ENCODE data around the gene AEBP2.
A peak's percentile ranks its signal among the peaks of the same experiment; 100 is the strongest.
"Not testable (repeated sequence)": the region's sequence is repeated elsewhere in the genome, so short reads cannot be mapped to it uniquely, and the experiment has no call there.

Gene AEBP2, protein sequence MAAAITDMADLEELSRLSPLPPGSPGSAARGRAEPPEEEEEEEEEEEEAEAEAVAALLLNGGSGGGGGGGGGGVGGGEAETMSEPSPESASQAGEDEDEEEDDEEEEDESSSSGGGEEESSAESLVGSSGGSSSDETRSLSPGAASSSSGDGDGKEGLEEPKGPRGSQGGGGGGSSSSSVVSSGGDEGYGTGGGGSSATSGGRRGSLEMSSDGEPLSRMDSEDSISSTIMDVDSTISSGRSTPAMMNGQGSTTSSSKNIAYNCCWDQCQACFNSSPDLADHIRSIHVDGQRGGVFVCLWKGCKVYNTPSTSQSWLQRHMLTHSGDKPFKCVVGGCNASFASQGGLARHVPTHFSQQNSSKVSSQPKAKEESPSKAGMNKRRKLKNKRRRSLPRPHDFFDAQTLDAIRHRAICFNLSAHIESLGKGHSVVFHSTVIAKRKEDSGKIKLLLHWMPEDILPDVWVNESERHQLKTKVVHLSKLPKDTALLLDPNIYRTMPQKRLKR

DNA sequence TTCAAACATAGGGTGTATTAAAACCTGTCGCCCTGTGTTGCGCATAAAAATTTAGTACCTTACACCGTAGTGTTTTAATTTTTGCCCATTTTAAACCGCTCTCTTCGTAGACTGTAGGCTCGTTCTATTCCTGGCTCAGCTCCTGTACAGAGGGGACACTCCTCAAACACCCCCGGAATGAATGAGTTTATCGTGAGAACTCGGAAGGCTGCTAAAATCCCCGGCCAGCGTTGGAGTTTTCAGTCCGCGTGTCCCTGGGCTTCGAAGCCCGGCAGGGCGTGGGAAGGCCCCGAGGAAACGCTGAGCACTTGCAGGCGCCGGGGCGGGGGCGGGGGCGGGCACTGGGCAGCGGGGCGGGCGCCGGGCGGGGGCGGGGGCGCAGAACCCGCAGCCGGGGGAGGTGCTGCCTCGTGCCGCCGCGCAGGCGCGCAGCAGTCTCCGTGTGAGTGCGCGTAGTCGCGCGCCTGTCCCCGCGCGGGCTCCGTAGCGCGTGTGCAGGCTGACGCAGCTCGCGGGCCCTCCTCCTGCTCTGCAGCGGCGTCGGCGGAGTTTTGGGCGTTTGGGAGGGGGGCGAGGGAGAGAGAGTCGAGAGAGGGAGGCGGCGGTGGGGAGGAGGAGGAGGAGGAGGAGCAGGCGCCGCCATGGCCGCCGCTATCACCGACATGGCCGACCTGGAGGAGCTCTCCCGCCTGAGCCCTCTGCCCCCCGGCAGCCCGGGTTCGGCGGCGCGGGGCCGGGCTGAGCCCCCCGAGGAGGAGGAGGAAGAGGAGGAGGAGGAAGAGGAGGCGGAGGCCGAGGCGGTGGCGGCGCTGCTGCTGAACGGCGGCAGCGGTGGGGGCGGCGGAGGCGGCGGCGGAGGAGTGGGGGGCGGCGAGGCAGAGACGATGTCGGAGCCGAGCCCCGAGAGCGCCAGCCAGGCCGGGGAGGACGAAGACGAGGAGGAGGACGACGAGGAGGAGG is at the start of gene AEBP2:
AEBP2 (plus strand) TSS at position 434 of the 960 bp plus-strand sequence; CDS start at position 642, 208 bp downstream.
- peak; percentile 97 for DNase-seq

DNA sequence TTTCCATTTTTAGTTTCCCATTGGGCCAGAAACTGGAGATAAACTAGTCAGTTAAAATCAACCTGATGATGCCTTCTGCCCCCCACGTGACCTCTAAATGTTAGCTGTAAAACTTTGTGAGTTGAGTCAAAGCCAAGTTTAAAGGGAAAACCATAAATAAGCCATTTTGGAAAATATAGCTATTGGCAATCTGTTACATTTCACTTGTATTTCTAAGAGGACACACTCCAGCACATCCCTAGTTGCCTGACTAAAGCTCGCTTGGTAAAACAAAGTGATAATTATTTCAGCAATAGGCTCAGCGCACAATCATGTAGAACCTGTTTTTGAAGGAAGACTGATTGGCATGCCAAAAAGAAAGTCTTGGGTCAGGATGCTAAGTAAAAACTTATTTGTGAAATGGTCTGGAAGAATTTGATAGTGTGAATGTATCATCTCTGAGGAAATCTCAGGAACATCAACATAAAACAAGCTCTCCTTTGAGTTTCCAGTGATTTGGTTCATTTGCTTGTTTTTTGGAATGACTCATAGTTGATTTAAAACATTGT is 49.2 kb upstream of the AEBP2 start:
- DNase-seq: no peak

DNA sequence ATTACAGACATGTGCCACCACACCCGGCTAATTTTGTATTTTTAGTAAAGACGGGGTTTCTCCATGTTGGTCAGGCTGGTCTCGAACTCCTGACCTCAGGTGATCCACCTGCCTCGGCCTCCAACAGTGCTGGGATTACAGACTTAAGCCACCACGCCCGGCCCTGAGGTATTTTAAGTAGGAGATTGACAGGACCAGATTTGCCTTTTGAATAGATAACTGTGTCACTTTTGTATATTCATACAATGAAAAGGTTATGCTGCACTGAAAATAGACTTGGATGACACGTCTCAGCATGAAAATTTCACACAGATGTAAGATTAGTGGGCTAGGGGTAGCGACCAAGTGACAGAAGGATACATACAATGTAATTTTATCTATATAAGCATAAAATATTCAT is 46.6 kb upstream of the AEBP2 start:
- DNase-seq: not testable (repeated sequence)

DNA sequence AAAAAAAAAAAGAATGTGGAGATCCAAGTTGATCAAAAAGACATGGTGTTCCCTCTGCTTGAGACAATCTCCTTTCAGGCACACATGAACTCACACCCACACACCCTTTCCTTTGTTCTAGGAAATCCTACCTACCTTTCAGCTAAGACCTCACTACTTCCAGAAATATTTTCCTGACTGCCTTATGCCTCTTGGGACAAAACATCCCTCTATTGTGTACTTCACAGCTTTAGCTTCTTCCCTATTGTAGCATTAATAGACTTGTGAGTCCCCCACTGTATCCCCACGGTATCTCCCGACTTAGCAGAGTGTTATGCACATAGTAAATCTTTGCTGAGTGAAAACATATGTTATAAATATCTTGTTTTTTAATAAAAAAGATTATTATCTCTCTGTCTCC is 44.9 kb upstream of the AEBP2 start:
- no peak for DNase-seq

DNA sequence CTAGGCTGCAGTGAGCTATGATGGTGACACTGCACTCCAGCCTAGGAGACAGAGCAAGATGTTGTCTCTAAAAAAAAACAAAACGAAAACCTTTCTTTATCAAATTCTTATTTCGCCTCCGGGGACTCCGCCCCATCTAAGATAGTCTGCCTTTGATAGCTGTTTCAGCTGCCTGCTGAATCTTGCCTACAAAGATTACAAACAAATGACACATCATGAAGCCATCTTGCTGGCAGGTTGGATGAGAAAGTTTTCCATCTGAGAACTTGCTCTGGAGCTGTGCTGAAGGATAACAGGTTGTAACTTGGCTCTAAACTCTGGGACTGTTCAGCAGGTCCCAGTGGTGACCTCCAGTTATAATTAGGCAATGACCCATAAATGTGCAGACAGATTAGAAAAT is 41.8 kb upstream of the AEBP2 start:
- no peak for DNase-seq

DNA sequence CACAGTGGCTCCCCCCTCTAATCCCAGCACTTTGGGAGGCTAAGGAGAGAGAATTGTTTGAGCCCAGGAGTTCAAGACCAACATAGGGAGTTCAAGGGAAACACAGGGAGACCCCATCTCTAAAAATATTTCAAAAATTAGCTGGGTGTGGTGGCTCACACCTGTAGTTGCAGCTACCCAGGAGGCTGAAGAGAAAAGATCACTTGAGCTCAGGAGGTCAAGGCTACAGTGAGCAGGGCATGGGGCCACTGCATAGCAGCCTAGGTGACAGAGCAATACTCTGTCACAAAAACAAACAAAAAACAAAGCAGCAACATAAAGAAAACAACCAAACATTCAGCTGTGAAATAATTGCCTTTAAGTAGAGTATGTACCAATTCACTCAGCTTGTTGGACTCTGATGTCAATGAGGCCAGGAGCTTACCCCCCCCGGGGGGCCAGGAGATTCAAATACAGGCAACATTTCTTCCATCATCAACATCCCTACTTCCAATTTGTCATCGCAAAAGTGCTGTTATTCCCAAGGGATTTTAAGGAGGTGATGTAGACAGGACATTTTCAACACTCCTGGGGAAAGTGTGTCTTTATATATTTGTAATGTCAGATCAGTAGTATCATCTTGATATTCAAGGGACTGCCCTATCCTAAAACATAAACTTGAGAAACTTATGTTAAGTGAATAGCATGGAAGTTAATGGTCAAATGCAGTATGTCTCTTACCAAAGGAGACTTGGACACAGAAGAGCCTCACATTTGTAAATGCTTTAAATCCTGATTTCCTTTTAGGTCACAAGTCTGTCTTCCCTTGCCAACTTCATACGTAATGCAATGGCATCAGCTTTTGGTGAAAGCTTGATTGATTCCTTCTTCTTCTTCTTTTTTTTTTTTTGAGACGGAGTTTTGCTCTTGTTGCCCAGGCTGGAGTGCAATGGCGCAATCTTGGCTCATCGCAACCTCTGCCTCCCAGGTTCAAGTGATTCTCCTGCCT is 40.6 kb upstream of the AEBP2 start:
- DNase-seq: peak; percentile 13

DNA sequence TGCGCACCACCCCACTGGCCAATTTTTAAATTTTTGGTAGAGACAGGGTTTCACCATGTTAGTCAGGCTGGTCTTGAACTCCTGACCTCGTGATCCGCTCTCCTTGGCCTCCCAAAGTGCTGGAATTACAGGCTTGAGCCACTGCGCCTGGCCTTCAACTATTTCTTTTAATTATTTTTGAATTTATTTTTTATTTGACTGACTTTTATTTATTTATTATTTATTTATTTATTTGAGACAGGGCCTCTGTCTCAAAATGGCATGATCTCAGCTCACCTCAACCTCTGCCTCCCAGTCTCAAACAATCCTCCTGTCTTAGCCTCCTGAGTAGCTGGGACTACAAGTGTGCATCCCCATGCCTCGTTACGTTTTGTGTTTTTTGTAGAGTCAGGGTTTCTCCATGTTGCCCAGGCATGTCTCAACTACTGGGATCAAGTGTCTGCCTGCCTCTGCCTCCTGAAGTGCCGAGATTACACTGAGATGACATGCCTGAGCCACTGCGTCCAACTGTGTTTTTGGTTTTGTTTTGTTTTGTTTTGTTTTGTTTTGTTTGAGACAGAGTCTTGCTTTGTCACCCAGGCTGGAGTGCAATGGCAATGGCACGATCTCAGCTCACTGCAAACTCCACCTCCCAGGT is 38.5 kb upstream of the AEBP2 start:
- not testable (repeated sequence) for DNase-seq

DNA sequence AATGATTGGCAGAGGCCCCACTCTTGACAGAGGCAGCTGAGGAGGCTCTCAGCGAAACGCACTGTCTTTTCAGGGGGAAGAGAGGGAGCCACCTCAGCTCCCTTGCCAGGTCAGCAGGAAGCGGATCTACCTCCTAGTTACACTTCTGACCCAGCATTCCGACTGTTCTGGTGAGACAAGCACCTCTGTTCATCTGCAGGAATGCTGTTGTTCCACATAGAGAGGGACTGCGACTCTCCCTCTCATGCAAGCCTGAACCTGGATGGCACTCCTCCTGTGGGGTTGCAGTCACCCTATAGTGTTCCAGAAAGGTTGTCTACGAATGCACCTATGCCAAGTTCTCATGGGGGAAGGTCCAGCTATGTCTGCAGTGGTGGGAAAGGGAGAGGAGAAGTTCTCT is 37.1 kb upstream of the AEBP2 start:
- DNase-seq: no peak

DNA sequence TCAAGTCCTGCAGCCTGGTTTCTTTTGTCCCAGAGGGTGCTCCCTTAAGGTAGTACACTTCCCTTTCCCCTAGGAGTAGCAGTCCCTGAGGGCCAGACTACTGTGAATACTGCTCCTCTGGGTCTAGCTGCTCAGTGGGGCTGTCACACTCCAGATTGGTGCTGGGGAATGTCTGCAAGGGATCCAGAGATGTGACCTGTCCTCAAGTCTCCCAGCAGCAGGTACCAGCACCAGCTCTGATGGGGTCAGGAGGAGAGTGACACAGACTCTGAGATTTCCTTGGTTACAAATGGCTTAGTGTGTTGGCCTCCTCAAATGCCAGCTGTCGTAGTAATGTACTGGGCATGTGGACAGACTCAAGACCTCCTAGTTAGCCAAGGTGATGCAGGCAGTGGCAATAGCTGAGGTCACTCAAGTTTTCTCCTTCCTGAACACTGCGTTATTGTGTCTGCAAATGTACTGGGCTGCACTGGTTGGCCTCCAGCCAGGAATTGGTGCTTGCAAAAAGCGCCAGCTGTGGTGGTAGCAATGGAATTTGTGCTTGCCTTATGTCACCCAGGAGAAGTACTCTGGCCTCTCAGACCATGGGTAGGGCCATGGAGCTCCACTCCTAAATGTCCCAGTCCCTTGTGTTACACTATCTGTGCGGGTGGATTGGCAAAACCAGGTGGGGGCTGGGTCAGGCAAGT is 36.4 kb upstream of the AEBP2 start:
- no peak for DNase-seq

DNA sequence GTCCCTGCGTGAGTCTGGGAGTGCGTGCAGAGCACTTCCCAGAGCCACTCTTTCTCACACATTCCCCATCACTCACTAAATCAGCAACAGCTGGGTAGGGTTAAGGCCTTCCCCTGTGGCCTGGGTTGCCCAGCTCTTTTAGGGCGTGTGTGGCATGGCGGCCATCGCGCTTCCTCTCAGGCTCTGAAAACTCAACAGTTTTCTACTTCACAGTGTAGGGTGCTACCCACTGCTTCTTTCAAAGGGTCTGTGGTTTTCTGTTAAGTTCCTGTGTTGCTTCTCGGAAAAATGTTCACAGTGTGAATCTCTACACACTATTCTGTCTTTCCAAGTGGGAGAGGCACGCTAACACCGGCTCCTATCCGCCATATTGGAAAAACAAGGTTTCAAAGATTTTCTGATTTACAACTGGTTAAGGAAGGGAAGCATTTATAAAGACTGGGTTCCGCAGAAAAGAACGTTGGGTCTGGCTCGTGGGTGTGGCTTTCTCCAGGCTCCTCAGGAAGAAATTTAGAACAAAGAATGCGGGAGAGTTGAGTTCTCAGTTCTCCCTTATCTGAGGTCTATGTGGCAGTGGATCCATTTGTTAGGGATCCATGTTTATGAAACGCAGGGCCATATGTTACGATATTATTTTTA is 34.9 kb upstream of the AEBP2 start:
- no peak for DNase-seq

DNA sequence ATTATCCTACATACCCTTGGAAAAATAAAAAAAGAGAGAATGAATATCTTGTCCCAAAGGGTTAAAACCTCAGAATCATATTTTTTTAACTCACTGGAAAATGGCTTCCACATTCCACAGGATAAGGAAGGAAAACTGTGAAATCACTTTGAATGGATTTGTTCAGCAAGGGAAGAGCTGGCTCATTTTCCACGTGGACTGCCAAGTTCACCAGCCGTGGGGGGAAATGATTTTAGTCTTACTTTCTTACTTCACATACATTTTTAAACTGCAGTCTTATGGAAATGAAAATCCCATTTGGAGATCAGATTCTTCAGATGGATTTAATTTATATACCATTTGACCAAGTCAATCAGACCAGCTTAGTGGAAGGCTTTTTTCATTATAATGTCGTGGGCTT is 29.9 kb upstream of the AEBP2 start:
- DNase-seq: no peak

DNA sequence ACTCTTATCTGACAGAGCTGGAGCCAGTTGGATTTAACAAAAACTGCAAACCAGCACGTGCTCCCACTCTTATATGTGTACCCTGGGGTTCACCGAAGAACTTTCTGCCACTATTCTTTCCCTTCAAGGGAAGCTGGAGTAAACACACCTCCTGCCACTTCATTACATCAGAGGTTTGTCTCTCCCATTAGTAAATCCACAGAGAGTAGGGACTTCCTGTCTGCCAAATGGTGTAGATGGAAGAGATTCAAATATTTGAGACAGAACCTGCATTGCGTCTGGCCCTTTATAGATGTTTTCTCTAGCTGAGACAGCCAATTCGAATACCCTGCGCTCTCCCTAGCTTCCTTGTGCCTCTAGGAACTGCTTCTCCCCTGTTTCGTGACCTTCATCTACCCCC is 29.1 kb upstream of the AEBP2 start:
- DNase-seq: no peak

DNA sequence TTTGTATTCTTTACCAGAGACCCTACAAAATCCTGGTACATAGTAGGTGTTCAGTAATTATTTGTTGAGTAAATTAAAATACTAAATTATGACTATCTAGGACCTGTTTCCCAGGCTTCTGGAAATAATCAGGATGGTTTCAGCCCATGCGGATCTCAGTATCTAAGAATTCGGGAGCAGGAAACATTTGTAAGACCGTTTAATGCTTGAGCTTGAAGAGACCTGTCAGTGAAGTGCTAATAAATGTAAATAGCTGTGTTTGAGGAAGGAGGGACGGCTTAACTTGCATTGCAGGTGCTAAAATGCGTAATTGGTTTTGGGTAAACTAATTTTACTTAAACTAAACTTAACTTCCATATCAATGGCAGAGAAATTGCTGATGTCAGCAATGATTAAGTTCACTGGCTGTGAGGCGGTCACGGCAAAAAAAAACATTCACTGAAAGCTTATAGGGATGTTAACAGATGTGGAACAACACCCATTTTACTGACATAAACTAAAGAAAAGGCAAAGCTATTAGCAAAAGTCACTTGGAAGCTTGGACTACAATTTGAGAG is 28.6 kb upstream of the AEBP2 start:
- no peak for DNase-seq

DNA sequence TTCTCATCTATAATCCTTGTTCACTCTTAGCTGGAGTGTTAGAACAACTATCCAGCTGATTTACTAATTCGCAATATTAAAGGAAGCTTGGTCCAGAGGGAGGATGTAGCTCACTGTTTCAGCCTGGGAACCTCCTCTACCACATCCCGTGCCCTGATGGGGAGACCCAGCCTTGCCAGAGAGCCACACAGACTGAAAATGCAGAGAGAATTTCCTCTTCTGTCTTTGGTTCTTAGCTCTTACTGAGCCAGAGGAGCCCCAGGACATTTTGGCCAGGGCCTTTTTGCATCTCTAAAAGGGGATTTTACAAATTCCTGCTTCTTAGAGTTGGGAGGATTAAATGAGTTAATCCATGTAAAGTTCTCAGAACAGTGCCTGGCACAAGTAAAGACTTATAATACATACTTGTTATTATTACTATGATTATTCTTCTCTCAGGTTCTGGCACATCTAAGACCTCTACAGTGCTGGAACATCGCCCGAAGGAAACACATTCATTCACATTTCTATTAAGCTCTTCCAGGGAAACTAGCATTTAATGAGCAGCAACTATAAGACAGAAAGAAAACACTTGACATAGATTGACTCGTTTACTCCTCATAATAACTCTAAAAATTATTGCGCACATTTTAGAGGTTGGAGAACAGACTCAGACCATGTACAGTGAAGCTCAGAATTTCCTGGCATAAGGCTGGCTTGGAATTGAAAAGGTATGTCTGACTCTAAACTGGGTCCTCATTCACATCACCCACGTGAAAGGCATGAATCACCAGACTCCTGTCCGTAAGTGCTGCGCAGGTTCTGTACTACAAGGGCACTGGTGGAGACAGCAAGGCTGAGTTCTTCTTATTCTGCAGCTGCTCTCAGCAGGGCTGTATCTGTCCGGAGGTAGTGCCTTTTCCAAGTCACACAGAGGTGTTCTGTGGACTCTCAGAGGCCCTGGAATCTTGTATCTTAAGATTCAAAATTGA is 27.8 kb upstream of the AEBP2 start:
- DNase-seq: no peak

DNA sequence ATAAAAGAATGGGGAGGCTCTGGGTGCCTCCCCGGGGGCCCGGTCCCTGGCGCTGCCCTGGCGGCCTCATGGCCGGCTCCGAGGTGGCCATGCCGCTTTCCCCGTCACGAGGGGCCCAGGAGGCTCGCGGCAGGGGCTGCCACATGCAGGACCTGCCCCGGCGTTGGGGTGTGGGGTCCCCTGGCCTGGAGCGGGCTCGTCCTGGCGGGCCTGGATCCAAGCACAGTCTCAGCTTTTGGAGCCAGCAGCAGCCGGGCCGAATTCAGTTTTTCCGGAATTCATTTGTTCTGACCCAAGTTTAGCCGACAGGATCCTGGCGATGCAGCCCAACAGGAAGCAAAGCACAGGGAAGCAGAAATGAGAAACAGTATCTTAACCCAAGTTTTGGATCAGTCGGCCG is 26.4 kb upstream of the AEBP2 start:
- no peak for DNase-seq

DNA sequence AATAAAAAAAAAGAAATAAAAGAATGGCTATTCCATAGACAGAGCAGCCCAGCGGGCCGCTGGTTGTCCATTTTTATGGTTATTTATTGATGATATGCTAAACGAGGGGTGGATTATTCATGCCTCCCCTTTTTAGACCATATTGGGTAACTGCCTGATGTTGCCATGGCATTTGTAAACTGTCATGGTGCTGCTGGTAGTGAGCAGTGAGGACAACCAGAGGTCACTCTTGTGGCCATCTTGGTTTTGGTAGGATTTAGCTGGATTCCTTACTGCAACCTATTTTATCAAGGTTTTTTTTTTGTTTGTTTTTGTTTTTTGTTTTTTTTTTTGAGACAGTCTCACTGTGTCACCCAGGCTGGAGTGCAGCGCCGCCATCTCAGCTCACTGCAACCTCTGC is 25.7 kb upstream of the AEBP2 start:
- not testable (repeated sequence) for DNase-seq

DNA sequence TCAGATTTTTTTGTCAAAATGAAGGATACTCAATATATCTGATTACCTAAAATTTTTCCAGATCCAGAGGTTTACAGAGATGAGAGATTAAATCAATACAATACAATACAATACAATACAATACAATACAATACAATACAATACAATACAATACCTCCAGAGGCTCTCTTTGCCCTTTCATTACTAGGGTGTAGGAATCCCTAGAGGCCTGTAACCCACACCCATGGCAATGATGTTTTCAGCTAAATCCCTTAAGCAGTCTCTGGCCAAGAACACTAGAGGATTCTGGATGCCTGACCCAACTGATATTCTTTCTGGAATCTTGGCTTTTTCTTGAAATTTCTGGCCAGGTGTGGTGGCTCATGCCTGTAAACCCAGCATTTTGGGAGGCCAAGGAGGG is 23.7 kb upstream of the AEBP2 start:
- no peak for DNase-seq

DNA sequence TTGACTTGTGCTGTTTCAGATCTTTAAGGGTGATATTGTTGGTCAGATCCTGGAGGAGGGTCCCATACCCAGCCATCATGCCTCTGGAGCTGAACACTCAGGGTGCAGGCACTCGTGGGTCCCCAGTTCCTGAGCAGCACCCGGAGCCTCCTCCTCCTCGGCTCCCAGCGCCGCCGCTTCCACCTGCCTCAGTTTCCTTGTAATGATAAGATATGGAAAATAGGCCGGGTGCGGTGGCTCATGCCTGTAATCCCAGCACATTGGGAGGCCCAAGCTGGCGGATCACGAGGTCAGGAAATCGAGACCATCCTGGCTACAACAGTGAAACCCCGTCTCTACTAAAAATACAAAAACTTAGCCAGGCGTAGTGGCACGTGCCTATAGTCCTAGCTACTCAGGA is 20.2 kb upstream of the AEBP2 start:
- DNase-seq: no peak
